RKO (cell line): ENCODE measurements around the gene SLCO4A1.

Source experiments
- DNase-seq: peaks from one replicate; pipeline ENCODE4 v3.0.0-alpha.2; 2016; ENCODE audit warnings: low spot score

SLCO4A1 gene

GRCh38 chr20:62606551-62607201 is 35.6 kb upstream of the SLCO4A1 start:
- DNase-seq, result no peak

- no peak for DNase-seq
Observed at GRCh38 chr20:62607366-62608217, 34.7 kb upstream of the SLCO4A1 start.

- no peak for DNase-seq
Observed at GRCh38 chr20:62608218-62608565, 34.1 kb upstream of the SLCO4A1 start.

GRCh38 chr20:62609279-62609720 is 33.0 kb upstream of the SLCO4A1 start:
- no peak for DNase-seq

- no peak for DNase-seq
Observed at GRCh38 chr20:62609811-62610757, 32.2 kb upstream of the SLCO4A1 start.

- no peak for DNase-seq
Observed at GRCh38 chr20:62611012-62611411, 31.3 kb upstream of the SLCO4A1 start.

- no peak for DNase-seq
Observed at GRCh38 chr20:62611819-62612218, 30.5 kb upstream of the SLCO4A1 start.

- no peak for DNase-seq
Observed at GRCh38 chr20:62614085-62614960, 28.0 kb upstream of the SLCO4A1 start.

- no peak for DNase-seq
Observed at GRCh38 chr20:62614961-62615680, 27.2 kb upstream of the SLCO4A1 start.

GRCh38 chr20:62615750-62616251 is 26.5 kb upstream of the SLCO4A1 start:
- DNase-seq, result no peak

- DNase-seq, result peak; percentile 72
Observed at GRCh38 chr20:62616728-62617621, 25.3 kb upstream of the SLCO4A1 start.

GRCh38 chr20:62617711-62618483 is 24.4 kb upstream of the SLCO4A1 start:
- DNase-seq, result no peak

- DNase-seq, result no peak
Observed at GRCh38 chr20:62618611-62619529, 23.4 kb upstream of the SLCO4A1 start.

GRCh38 chr20:62620625-62621024 is 21.7 kb upstream of the SLCO4A1 start:
- DNase-seq, result no peak

GRCh38 chr20:62621251-62622110 is 20.8 kb upstream of the SLCO4A1 start:
- DNase-seq, result no peak

- DNase-seq, result no peak
Observed at GRCh38 chr20:62622178-62622876, 20.0 kb upstream of the SLCO4A1 start.
